ENCODE results near the gene C20orf173.

The C20orf173 gene

DNA sequence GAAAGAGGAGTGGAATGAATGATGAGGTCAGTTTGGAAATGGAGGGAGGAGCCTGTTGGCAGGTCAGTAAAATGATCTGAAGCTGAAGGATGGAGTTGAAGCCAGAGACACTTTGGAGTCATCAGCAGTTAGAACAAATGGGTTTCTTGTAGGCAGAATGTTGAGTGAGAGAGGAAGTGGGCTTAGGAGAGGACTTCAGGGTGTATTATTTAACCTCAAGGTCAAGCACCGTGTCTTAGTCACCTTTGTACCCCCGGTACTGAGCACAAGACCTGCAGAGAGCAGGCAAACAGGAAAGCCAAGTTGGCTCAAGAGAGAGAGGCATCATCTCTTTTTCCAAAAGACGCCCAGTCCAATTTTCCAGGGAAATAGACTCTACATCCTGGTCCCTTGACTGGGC, 23.3 kb downstream of the C20orf173 start:
- DNase-seq, result no peak

DNA sequence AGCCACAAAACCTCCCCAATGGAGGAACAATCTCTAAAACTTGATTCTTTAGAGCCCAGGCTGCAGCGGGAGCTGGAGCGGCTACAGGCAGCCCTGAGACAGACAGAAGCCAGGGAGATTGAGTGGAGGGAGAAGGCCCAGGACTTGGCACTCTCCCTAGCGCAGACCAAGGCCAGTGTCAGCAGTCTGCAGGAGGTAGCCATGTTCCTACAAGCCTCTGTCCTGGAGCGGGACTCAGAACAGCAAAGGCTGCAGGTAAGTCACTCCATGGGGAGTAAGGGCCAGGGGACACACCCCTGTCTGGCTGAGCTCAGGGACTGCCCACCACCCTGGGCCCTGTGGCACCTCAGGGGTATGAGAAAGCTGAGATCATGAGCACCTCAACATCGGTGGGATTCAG, 24.7 kb downstream of the C20orf173 start:
- DNase-seq, result no peak

DNA sequence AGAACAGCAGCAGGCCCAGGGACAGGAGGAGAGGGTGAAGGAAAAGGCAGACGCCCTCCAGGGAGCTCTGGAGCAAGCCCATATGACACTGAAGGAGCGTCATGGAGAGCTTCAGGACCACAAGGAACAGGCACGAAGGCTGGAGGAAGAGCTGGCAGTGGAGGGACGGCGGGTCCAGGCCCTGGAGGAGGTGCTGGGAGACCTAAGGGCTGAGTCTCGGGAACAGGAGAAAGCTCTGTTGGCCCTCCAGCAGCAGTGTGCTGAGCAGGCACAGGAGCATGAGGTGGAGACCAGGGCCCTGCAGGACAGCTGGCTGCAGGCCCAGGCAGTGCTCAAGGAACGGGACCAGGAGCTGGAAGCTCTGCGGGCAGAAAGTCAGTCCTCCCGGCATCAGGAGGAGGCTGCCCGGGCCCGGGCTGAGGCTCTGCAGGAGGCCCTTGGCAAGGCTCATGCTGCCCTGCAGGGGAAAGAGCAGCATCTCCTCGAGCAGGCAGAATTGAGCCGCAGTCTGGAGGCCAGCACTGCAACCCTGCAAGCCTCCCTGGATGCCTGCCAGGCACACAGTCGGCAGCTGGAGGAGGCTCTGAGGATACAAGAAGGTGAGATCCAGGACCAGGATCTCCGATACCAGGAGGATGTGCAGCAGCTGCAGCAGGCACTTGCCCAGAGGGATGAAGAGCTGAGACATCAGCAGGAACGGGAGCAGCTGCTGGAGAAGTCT, 25.5 kb downstream of the C20orf173 start:
- DNase-seq, result no peak

DNA sequence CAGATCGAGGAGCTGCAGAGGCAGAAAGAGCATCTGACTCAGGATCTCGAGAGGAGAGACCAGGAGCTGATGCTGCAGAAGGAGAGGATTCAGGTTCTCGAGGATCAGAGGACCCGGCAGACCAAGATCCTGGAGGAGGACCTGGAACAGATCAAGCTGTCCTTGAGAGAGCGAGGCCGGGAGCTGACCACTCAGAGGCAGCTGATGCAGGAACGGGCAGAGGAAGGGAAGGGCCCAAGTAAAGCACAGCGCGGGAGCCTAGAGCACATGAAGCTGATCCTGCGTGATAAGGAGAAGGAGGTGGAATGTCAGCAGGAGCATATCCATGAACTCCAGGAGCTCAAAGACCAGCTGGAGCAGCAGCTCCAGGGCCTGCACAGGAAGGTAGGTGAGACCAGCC, 26.2 kb downstream of the C20orf173 start:
- no peak for DNase-seq

DNA sequence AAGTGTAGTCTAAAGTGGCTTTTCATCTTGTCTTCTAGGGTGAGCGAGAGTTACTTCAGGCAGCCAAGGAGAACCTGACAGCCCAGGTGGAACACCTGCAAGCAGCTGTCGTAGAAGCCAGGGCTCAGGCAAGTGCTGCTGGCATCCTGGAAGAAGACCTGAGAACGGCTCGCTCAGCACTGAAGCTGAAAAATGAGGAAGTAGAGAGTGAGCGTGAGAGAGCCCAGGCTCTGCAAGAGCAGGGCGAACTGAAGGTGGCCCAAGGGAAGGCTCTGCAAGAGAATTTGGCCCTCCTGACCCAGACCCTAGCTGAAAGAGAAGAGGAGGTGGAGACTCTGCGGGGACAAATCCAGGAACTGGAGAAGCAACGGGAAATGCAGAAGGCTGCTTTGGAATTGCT, 27.1 kb downstream of the C20orf173 start:
- DNase-seq, result no peak

DNA sequence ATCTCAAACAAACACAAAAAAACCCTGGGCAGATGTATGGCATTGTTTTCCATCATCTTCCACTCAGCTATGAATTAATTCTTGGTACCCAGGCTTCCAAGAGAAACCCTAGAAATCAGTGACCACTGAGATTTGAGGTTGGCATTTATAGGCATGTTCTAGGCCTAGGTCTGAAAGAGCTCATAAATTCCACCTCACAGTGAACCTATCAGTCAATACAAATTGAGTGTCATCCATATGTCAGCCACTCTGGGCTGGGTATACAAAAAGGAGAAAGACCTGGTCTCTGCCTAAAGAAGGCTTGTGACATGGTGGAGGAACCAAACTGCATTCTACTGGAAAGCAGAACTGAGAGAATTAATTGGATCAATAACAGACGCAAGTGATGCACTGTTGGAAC, 30.2 kb downstream of the C20orf173 start:
- DNase-seq, result no peak

DNA sequence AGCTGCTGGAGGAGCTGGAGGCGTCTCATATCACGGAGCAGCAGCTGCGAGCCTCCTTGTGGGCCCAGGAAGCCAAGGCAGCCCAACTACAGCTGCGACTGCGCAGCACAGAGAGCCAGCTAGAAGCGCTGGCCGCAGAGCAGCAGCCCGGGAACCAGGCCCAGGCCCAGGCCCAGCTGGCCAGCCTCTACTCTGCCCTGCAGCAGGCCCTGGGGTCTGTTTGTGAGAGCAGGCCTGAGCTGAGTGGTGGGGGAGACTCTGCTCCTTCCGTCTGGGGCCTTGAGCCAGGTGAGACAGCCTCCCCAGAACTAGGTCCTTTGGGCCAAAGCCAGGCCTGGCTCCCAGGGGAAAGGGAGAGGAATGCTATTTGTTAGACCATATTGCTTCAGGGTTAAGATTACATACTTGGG, 31.7 kb downstream of the C20orf173 start:
- DNase-seq, result no peak

DNA sequence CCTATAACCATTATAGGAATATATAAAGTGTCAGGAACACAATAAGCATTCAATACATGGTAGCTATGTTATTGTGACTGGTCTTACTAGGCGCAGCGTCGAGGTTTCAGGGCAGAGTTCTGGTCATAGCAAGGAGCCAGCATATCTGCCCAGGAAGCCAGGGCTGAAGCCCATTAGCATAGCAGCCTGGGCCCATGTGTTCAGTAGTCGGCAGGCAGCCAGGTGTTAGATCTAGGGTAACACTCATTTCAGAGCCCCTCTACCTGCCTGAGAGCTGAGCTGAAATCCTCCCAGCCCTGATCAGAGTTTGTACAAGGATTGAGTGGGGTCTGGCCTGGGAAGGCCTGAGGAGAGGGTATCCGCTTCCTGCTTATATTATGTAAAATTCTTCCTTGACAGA, 32.1 kb downstream of the C20orf173 start:
- DNase-seq, result no peak

DNA sequence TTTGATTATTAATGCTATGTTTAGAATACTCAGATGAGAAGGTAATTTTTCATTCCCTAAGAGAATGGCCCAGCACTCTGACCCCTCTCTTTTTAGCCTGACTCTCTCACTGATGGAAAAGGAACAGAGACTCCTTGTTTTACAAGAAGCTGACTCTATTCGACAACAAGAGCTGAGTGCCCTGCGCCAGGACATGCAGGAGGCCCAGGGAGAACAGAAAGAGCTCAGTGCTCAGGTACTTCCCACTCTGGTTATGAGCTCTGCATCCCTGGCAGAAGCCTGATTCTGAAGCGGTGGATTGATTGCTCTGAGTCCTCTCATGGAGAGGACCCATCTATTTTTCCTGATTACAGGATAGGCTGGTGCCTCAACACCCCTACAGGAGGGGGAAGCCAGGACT, 33.0 kb downstream of the C20orf173 start:
- no peak for DNase-seq

DNA sequence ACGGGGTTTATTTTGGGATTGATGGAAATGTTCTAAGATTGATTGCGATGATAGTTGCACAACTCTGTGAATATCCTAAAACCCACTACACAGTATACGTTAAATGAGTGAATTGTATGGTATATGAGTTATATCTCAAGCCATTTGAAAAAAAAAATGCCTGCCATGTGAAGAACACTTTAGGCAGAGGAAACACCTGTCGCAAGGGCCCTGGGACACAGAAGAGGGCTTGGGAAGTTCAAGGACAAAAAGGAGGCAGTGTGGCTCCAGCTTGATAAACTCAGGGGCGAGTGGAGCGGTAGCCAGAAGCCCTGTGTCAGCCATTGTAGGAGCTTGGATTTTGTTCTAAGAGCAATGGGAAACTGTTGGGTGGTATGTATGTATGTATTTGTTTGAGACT, 37.1 kb downstream of the C20orf173 start:
- DNase-seq, result no peak

DNA sequence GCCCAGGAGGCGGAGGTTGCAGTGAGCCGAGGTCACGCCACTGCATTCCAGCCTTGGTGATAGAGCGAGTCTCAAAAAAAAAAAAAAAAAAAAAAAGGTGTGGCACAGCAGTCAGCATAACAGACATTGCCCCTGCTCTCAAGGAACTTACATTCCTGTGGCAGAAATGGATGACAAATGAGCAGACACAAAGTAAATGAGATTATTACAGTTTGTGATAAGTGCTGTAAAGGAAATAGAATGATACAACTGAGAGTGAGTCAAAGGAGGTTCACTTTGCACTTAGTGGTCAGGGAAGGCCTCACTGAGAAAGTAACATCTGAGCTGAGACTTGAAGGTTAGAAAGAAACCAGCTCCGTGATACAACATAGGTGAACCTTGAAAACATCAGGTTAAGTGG, 37.6 kb downstream of the C20orf173 start:
- DNase-seq, result no peak

DNA sequence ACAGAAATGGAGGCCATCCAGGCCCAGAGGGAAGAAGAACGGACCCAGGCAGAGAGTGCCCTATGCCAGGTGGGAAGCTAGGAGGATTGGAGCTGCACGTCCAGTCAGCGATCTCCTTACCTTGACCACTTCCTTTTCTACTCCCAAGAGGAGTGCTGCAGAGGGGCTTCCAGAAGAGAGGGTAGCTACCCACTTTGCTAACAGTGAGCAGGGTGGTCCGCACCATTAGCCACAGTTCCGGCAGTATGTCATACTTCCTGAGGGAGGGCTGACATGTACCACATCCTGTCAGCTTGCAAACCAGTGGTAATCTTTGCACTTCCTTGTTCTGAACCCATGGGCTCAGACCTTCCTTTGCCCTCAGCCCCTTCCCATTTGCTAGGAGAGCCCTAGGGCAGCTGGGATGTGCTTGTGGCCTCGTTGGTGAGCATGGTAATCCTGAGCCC, 38.7 kb downstream of the C20orf173 start:
- peak; percentile 41 for DNase-seq

DNA sequence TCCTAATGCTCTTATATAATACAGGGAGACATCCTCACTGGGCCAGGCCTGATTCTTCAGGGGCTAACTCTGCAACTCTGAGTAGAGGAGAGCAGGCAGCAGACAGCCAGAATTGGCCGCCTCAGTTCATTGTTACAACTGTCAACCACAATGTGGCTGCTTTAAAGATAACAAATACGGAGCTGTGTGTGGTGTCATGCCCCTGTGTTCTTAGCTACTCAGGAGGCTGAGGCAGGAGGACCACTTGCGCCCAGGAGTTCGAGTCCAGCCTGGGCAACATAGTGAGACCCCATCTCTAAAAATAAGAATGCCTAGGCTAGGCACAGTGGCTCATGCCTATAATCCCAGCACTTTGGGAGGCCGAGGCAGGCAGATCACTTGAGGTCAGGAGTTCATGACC, 39.7 kb downstream of the C20orf173 start:
- DNase-seq, result no peak

DNA sequence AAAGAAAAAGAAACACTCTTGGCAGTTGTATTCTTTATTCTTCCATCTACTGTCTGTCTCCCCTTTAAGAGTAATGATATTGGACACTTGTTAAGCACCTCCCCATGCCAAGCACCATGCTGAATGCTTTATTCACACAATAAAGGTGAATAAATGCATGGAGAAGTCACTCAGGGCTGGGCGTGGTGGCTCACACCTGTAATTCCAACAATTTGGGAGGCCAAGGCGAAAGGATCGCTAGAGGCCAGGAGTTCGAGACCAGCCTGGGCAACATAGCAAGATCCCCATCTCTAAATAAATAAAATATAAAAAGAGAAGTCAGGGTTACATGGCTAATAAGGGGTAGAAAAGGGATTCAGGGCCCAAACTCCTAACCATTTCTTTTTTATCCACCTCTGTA, 42.0 kb downstream of the C20orf173 start:
- no peak for DNase-seq

DNA sequence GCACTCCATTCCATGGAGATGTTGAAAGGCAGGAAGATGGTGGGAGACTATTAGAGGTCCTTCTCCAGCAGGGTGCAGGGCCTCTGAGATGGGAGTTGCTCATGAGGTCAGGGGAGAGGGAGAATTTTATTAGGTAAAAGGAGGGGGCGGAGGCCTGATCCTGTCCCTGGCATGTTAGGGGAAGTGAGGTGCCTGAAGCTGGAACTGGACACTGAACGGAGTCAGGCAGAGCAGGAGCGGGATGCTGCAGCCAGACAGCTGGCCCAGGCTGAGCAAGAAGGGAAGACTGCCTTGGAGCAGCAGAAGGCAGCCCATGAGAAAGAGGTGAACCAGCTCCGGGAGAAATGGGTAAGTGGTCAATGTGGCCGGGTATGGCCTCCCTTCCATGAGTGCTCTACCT, 49.7 kb downstream of the C20orf173 start:
- no peak for DNase-seq

DNA sequence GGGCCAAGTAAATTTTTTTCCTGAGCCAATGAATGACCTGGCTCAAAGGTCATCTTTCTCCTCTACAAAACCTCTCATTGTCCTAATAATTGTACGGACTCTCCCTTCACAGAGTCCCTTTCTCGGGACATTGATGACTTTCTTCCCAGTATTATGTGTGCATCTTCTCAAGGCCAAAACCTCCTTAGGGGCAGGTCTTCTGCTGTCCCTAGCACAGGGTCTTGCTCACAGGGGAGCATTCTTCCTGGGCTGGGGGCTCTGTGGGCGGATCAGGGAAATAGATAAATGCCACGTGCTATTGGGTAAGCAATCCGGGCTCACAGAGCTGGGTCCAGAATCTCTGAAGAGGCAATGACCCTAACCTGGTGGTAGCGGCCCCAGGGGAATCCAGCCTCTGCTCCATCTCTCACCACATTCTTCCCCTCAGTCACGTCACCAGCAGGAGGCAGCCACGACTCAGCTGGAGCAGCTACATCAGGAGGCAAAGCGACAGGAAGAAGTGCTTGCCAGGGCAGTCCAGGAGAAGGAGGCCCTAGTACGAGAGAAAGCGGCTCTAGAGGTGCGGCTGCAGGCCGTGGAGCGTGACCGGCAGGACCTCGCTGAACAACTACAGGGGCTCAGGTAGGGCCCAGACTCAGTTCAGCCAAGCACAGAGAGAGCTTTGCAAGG, 50.5 kb downstream of the C20orf173 start:
- no peak for DNase-seq

Data from activated CD4-positive, alpha-beta T cell treated with anti-CD3 and anti-CD28 coated beads for 1 hour (primary cell).